ENCODE measurements around the gene R3HDM1.
"Not testable (repeated sequence)": the region's sequence is repeated elsewhere in the genome, so short reads cannot be mapped to it uniquely, and the experiment has no call there.

R3HDM1 gene

DNA sequence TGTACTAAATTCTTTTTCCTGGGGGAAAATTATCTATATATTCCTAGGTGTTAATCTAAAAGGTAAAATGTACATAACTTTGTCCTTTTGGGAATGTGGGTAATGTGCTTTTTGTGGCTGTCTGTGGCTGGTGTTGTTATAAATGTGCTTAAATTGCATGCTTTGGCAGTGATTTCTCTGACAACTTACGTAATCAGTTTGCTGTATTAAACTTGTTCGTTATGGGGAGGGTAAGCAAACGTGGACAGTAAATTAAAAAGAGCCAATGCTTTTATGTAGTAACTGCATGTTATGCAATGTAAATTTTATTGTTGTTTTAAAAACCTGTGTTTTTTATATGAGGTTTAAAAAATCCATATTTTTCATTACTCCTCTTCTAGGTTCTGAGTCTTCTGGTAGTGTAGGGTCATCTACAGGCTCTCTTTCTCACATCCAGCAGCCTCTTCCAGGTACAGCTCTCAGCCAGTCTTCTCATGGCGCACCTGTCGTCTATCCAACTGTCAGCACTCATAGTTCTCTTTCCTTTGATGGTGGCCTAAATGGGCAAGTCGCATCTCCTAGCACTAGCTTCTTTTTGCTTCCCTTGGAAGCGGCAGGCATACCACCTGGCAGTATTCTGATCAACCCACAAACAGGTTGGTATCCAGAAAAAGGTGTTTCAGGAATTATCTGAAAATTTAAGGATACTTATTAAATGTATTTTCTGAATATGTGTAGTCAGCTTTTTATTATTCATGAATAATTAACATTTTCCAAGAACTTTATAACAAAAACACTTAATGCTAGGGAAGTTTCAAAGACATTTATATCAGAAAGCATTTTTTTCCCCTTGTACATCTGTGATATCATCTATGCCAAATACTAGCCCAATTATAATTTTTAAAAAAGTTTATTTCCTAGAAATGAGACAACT lies 110.1 kb downstream of the R3HDM1 start:
- Histone ChIP-seq H3K4me2 (no peak overlapping the region), H3K36me3 (peaks cover 65 to 98% (median 73%) of the 10 kb centered on the region in 11 experiments), H4K20me1 (no peaks in the 10 kb centered on the region; a peak in 1 of 22 replicates), H3K9me3 (replicated peaks in 1 of 11) (no peaks in the 10 kb centered on the region), H3K9ac (no peak overlapping the region), H3K27me3 (no peaks in the 10 kb centered on the region), H3K4me3 (no peak overlapping the region), H3K4me1 (no peaks in the 10 kb centered on the region), H3K27ac (no peak overlapping the region)
- no peak for TF ChIP-seq Cebpa-rat (IDR thresholded peaks at IDR 0.05)

- H3K27me3 ChIP-seq = no peaks in the 10 kb centered on the region
- no peaks in the 10 kb centered on the region for H3K9me3 ChIP-seq (replicated peaks in 1 of 11)
- no peak overlapping the region for H3K27ac ChIP-seq
- no peak overlapping the region for H3K4me3 ChIP-seq
- H3K4me1 ChIP-seq = no peaks in the 10 kb centered on the region
- peaks cover 49 to 100% (median 89%) of the 10 kb centered on the region in 11 experiments for H3K36me3 ChIP-seq
- no peaks in the 10 kb centered on the region for H4K20me1 ChIP-seq
- TF ChIP-seq Cebpa-rat (IDR thresholded peaks at IDR 0.05) = no peak
- H3K4me2 ChIP-seq = no peak overlapping the region
- H3K9ac ChIP-seq = no peak overlapping the region
Measured at GRCh38 chr2:135647836-135648579, 116.7 kb downstream of the R3HDM1 start.

DNA sequence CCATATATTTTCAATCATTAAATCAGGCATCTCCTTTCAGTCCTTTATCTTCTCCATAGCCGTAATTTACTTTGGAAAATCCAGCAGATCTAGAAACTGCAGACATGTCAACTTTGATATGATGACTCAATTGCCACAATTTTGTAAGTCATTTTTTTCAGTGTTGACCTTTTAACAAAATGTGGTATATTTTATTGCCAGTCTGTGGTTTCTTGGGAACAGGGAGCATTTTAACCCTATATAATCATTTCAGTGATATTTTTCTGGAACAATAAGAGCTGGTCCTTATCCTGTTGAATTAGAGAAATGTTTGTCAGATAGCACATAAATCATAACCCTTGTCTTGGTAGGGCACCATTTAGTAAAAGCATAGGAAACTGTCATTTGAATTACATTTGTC lies 119.4 kb downstream of the R3HDM1 start:
- TF ChIP-seq Cebpa-rat (IDR thresholded peaks at IDR 0.05) = no peak
- H3K36me3 ChIP-seq = peaks cover 64 to 100% (median 91%) of the 10 kb centered on the region in 11 experiments
- no peak overlapping the region for H3K4me2 ChIP-seq

GRCh38 chr2:135651717-135652116 lies 120.4 kb downstream of the R3HDM1 start:
- Histone ChIP-seq H3K4me1 (no peaks in the 10 kb centered on the region), H3K4me2 (no peak overlapping the region), H3K27ac (no peak overlapping the region), H3K9me3 (replicated peaks in 1 of 11) (no peaks in the 10 kb centered on the region), H4K20me1 (no peaks in the 10 kb centered on the region), H3K9ac (no peak overlapping the region), H3K36me3 (peaks cover 60 to 100% (median 90%) of the 10 kb centered on the region in 11 experiments), H3K27me3 (no peaks in the 10 kb centered on the region), H3K4me3 (no peak overlapping the region)
- no peak for TF ChIP-seq Cebpa-rat (IDR thresholded peaks at IDR 0.05)

More for the DNA sequence above, 119.4 kb downstream of the R3HDM1 start:
- H3K4me3 ChIP-seq = no peak overlapping the region
- H3K9me3 ChIP-seq (replicated peaks in 1 of 11) = no peaks in the 10 kb centered on the region
- no peak overlapping the region for H3K9ac ChIP-seq
- H3K27ac ChIP-seq = no peak overlapping the region
- H3K27me3 ChIP-seq = no peaks in the 10 kb centered on the region
- H3K4me1 ChIP-seq = no peaks in the 10 kb centered on the region
- no peaks in the 10 kb centered on the region for H4K20me1 ChIP-seq

GRCh38 chr2:135654239-135654638 lies 123.0 kb downstream of the R3HDM1 start:
- peaks cover 70 to 100% (median 97%) of the 10 kb centered on the region in 11 experiments for H3K36me3 ChIP-seq
- not testable (repeated sequence) for H3K9ac ChIP-seq; H3K4me3 ChIP-seq; H3K4me1 ChIP-seq; H3K27ac ChIP-seq; H4K20me1 ChIP-seq; H3K9me3 ChIP-seq (replicated peaks in 1 of 11); H3K4me2 ChIP-seq; H3K27me3 ChIP-seq

DNA sequence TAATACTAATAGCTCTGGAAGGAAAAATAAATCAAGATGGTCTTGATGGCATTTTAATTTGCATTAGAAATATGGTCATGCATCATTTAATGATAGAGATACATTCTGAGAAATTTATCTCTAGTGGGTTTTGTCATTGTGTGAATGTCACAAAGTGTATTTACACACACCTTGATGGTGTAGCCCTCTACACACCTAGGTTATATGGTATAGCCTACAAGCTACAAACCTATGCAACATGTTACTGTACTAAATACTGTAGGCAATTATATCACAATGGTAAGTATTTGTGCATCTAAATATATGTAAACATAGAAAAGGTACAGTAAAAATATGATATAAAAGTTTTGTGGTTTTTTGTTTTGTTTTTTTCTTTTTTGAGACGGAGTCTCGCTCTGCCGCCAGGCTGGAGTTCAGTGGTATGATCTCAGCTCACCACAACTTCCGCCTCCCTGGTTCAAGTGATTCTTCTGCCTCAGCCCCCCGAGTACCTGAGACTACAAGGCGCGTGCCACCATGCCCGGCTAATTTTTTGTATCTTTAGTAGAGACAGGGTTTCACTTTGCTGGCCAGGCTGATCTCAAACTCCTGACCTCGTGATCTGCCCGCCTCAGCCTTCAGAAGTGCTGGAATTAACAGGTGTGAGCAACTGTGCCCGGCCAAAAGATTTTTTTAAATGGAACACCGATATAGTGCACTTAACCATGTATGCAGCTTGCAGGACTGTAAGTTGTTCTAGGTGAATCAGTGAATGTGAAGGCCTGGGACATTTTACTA lies 126.7 kb downstream of the R3HDM1 start:
- Histone ChIP-seq H3K9me3 (replicated peaks in 1 of 11) (no peaks in the 10 kb centered on the region), H3K9ac (no peak overlapping the region), H3K27ac (no peak overlapping the region), H3K4me3 (no peak overlapping the region), H3K36me3 (peaks cover 84 to 100% (median 97%) of the 10 kb centered on the region in 11 experiments), H4K20me1 (no peaks in the 10 kb centered on the region), H3K4me2 (no peak overlapping the region), H3K27me3 (no peaks in the 10 kb centered on the region), H3K4me1 (no peaks in the 10 kb centered on the region)
- TF ChIP-seq Cebpa-rat (IDR thresholded peaks at IDR 0.05) = no peak

DNA sequence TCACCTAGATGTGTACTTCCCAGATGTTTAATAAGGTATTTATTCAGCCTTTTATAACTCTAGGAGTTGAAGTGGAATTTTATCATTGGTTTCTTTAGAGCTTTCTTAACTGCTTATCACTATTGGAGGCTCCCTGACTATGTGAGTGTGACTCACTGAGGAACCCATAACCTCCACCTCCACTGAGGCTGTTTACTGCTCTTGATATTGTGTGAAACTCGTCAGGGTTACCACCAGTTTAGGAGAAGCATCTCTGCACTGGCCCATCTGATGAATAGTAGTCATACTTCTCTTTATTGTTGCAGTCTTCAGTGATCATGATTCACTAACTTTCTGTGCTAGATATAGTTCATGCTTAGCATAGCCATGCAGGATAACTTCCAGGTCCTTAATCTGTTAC lies 130.8 kb downstream of the R3HDM1 start:
- Histone ChIP-seq H3K9me3 (replicated peaks in 1 of 11) (no peaks in the 10 kb centered on the region), H4K20me1 (no peaks in the 10 kb centered on the region), H3K9ac (no peak overlapping the region), H3K27ac (no peak overlapping the region), H3K36me3 (peaks cover 59 to 96% (median 87%) of the 10 kb centered on the region in 11 experiments), H3K4me1 (peaks cover 11 to 13% (median 11%) of the 10 kb centered on the region in 10 experiments), H3K4me2 (no peak overlapping the region), H3K4me3 (no peak overlapping the region), H3K27me3 (no peaks in the 10 kb centered on the region)
- no peak for TF ChIP-seq Cebpa-rat (IDR thresholded peaks at IDR 0.05)

GRCh38 chr2:135663148-135663700 lies 131.9 kb downstream of the R3HDM1 start:
- H3K4me1 ChIP-seq = peaks cover 13 to 20% (median 18%) of the 10 kb centered on the region in 10 experiments
- H4K20me1 ChIP-seq = no peaks in the 10 kb centered on the region
- H3K9ac ChIP-seq = no peak overlapping the region
- peaks cover 49 to 86% (median 75%) of the 10 kb centered on the region in 11 experiments for H3K36me3 ChIP-seq
- H3K4me3 ChIP-seq = no peak overlapping the region
- H3K9me3 ChIP-seq (replicated peaks in 1 of 11) = no peaks in the 10 kb centered on the region
- H3K4me2 ChIP-seq = no peak overlapping the region
- TF ChIP-seq Cebpa-rat (IDR thresholded peaks at IDR 0.05) = no peak
- H3K27ac ChIP-seq = no peak overlapping the region
- H3K27me3 ChIP-seq = no peaks in the 10 kb centered on the region

- Histone ChIP-seq H3K4me2 (no peak overlapping the region), H3K4me3 (no peak overlapping the region), H3K27ac (no peak overlapping the region), H3K36me3 (peaks cover 46 to 86% (median 74%) of the 10 kb centered on the region in 11 experiments), H3K9ac (no peak overlapping the region), H3K9me3 (replicated peaks in 1 of 11) (no peaks in the 10 kb centered on the region), H3K27me3 (no peaks in the 10 kb centered on the region), H3K4me1 (peaks cover 14 to 28% (median 21%) of the 10 kb centered on the region in 10 experiments), H4K20me1 (no peaks in the 10 kb centered on the region)
- no peak for TF ChIP-seq Cebpa-rat (IDR thresholded peaks at IDR 0.05)
Measured at GRCh38 chr2:135664623-135665068, 133.4 kb downstream of the R3HDM1 start.
